Measurements from ENCODE around the gene KDM5D.

The KDM5D gene

DNA sequence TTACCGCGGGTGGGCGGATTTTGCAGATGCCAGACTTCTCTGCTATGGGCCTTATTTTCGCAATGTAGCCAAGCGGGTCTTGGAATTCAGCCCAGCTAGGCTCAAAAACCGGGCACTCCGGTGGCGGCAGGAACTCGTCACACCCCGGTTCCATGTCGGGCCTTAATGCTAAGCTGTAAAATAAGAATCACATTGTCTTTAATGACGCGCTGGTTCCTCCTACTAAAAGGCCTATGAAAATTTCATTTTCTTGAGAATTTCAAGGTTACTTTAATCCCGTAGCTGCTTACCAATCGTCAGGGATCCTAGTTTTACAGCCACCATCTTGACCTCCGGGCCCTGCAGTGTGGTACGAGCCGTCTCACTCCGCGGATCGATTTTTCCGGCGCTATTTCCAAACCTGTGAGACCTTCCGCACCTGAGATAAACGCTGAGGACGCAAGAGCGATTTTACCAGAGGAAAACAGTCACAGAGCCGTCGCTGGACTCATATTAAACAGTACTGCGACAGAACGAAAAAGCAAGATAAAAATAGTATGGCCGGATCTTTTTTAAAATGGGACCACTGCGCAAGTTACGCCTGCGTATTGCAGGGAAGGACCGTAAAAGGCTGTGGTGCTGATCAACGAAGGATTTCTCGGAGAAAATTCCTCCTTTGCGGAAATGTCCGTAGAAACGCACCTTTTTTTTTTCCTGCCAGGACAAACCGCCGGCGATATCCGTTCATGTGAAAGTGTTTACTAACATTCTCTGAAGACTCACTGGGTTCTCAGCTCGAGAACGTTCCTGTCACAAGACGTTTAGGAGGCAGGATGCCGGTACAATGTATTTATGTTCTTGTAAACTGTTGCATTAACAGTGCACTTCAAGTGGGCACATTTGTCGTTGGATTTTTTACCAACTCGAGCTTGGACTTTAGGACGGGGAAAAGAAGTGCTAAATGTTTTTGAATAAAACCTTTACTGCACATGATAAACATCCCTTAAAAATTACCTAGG, at the start of gene KDM5D:
Gene KDM5D (minus strand): TSS at position 346 of the 998 bp plus-strand sequence. CDS start 192 bp downstream, at position 154.
- DNase-seq (ENCODE audit: extremely low spot score), result no peak
- ChIA-PET CTCF (no interaction called here), POLR2A (no interaction called here)
- TF ChIP-seq LEF1 (IDR thresholded peaks at IDR 0.05; ENCODE audit: borderline replicate concordance), result no peak

DNA sequence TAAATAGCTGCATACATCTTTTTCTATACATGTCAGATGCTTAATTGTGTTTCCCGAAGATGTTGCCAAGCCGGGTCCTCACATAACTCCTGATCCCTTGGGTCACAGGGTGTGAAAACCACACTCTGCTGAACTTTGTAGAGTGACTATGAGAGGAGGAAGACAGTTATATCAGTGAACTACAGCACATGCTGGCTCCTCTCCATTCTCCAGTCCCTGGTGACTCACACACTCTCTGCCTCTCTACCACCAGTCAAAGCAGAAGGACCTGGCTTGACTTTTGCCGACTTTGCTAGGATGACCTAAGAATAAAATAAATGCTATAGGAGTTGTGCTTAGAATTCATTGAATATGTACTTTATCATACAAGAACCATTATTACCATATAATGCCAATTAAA, 23.8 kb upstream of the KDM5D start:
- CTCF ChIA-PET, result no interaction called here
- POLR2A ChIA-PET, result no interaction called here
- TF ChIP-seq L3MBTL2 (conservative IDR thresholded peaks at IDR 0.05) (no peak), FOXM1 (IDR thresholded peaks at IDR 0.05; ENCODE audit: borderline replicate concordance) (no peak), ARNT (IDR thresholded peaks at IDR 0.05) (no peak), SUZ12 (IDR thresholded peaks at IDR 0.05) (no peak), SP1 (IDR thresholded peaks at IDR 0.05) (no peak), BHLHE40 (IDR thresholded peaks at IDR 0.05; ENCODE audit: borderline replicate concordance) (no peak), TARDBP (IDR thresholded peaks at IDR 0.05) (no peak), CTBP1 (IDR thresholded peaks at IDR 0.05; ENCODE audit: borderline replicate concordance) (no peak), ZNF384 (IDR thresholded peaks at IDR 0.05) (no peak), FOXK2 (IDR thresholded peaks at IDR 0.05) (no peak), ELF4 (IDR thresholded peaks at IDR 0.05) (no peak), LEF1 (IDR thresholded peaks at IDR 0.05; ENCODE audit: borderline replicate concordance) (no peak)
- TF ChIP-seq, protein P1, sequence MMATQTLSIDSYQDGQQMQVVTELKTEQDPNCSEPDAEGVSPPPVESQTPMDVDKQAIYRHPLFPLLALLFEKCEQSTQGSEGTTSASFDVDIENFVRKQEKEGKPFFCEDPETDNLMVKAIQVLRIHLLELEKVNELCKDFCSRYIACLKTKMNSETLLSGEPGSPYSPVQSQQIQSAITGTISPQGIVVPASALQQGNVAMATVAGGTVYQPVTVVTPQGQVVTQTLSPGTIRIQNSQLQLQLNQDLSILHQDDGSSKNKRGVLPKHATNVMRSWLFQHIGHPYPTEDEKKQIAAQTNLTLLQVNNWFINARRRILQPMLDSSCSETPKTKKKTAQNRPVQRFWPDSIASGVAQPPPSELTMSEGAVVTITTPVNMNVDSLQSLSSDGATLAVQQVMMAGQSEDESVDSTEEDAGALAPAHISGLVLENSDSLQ (IDR thresholded peaks at IDR 0.05), result no peak
- DNase-seq (ENCODE audit: extremely low spot score), result no peak

DNA sequence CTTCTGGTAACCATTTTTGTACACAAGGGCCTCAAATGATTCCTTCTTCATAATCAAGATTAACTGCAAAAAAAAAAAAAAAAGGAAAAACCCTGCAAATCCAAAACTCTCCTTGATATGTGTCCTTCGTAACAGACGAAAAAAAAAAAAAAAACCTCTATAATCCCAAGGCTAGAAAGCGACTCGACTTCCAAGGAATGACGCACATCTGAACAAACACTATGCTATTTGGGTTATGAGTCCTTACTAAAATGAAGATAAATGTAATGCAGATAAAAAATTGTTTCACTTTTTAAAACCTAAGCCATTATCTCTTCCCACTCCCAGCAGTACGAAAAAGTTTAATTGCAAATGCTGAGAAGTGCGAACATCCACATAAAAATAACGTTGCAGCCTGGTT, 1.2 kb downstream of the KDM5D start:
- no peak for DNase-seq (ENCODE audit: extremely low spot score)
- TF ChIP-seq LEF1 (IDR thresholded peaks at IDR 0.05; ENCODE audit: borderline replicate concordance) (no peak), ZNF384 (IDR thresholded peaks at IDR 0.05) (no peak), FOXA1 (IDR thresholded peaks at IDR 0.05) (no peak), ARNT (IDR thresholded peaks at IDR 0.05) (no peak), L3MBTL2 (conservative IDR thresholded peaks at IDR 0.05) (no peak), CTBP1 (IDR thresholded peaks at IDR 0.05; ENCODE audit: borderline replicate concordance) (no peak)
- TF ChIP-seq, protein P1 (IDR thresholded peaks at IDR 0.05), result no peak
- ChIA-PET POLR2A (no interaction called here), CTCF (no interaction called here)

- ChIA-PET CTCF (no interaction called here), POLR2A (no interaction called here)
- TF ChIP-seq NFRKB (IDR thresholded peaks at IDR 0.05) (no peak), ELF4 (IDR thresholded peaks at IDR 0.05) (no peak), FOXM1 (IDR thresholded peaks at IDR 0.05; ENCODE audit: borderline replicate concordance) (no peak), CTBP1 (IDR thresholded peaks at IDR 0.05; ENCODE audit: borderline replicate concordance) (no peak), ARNT (IDR thresholded peaks at IDR 0.05) (no peak), ZNF384 (IDR thresholded peaks at IDR 0.05) (no peak)
- DNase-seq (ENCODE audit: extremely low spot score), result no peak
Measured at GRCh38 chrY:19742153-19742552, 2.4 kb downstream of the KDM5D start.

- CTCF ChIA-PET, result no interaction called here
- no peak for DNase-seq (ENCODE audit: extremely low spot score)
- TF ChIP-seq SP1 (IDR thresholded peaks at IDR 0.05), result no peak
- TF ChIP-seq NFRKB (IDR thresholded peaks at IDR 0.05), result no peak
- TF ChIP-seq FOXA1 (IDR thresholded peaks at IDR 0.05), result no peak
- TF ChIP-seq ELF4 (IDR thresholded peaks at IDR 0.05), result no peak
- no peak for TF ChIP-seq TARDBP (IDR thresholded peaks at IDR 0.05)
- TF ChIP-seq ZNF384 (IDR thresholded peaks at IDR 0.05), result no peak
- TF ChIP-seq FOXM1 (IDR thresholded peaks at IDR 0.05; ENCODE audit: borderline replicate concordance), result no peak
- TF ChIP-seq L3MBTL2 (conservative IDR thresholded peaks at IDR 0.05), result no peak
- no peak for TF ChIP-seq FOXK2 (IDR thresholded peaks at IDR 0.05)
- TF ChIP-seq, protein P1 (IDR thresholded peaks at IDR 0.05), result no peak
- no peak for TF ChIP-seq CTBP1 (IDR thresholded peaks at IDR 0.05; ENCODE audit: borderline replicate concordance)
- TF ChIP-seq SUZ12 (IDR thresholded peaks at IDR 0.05), result no peak
- TF ChIP-seq ARNT (IDR thresholded peaks at IDR 0.05), result no peak
- no peak for TF ChIP-seq HDGF (IDR thresholded peaks at IDR 0.05; ENCODE audit: borderline replicate concordance)
- no peak for TF ChIP-seq LEF1 (IDR thresholded peaks at IDR 0.05; ENCODE audit: borderline replicate concordance)
- TF ChIP-seq BHLHE40 (IDR thresholded peaks at IDR 0.05; ENCODE audit: borderline replicate concordance), result no peak
- POLR2A ChIA-PET, result no interaction called here
Measured at GRCh38 chrY:19734425-19734824, 10.1 kb downstream of the KDM5D start.

DNA sequence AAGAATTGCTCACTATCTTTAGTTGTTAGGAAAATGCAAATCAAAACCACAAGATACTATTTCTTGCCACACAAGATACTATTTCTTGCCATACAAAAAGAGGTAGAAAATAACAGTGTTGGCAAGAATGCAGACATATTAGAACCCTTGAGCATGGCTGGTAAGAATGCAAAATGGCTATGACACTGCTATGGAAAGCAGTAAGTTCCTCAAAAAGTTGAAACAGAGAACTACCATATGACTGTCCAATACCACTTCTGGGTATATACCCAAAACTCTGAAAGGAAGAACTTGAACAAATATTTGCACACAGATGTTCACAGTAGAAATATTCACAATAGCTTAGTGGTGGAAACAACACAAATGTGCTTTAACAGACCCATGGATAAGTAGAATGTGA, 26.6 kb downstream of the KDM5D start:
- no peak for DNase-seq (ENCODE audit: extremely low spot score)
- TF ChIP-seq CTBP1 (IDR thresholded peaks at IDR 0.05; ENCODE audit: borderline replicate concordance) (no peak), NFRKB (IDR thresholded peaks at IDR 0.05) (no peak), FOXM1 (IDR thresholded peaks at IDR 0.05; ENCODE audit: borderline replicate concordance) (no peak), LEF1 (IDR thresholded peaks at IDR 0.05; ENCODE audit: borderline replicate concordance) (no peak), SUZ12 (IDR thresholded peaks at IDR 0.05) (no peak), ARNT (IDR thresholded peaks at IDR 0.05) (no peak), SP1 (IDR thresholded peaks at IDR 0.05) (no peak), FOXA1 (IDR thresholded peaks at IDR 0.05) (no peak), BHLHE40 (IDR thresholded peaks at IDR 0.05; ENCODE audit: borderline replicate concordance) (no peak), HDGF (IDR thresholded peaks at IDR 0.05; ENCODE audit: borderline replicate concordance) (no peak), TARDBP (IDR thresholded peaks at IDR 0.05) (no peak)
- TF ChIP-seq, protein P1 (IDR thresholded peaks at IDR 0.05), result no peak

More for the DNA sequence above, 26.6 kb downstream of the KDM5D start:
- ChIA-PET POLR2A (no interaction called here), CTCF (no interaction called here)
